IPS-11a (cell line): ENCODE data around the gene SHCBP1.
"Not testable (repeated sequence)": the region's sequence is repeated elsewhere in the genome, so short reads cannot be mapped to it uniquely, and the experiment has no call there.

Experiments used
- H3K4me3 ChIP-seq: one replicate; pipeline ENCODE4 v1.5.1; 2013; ENCODE audit warnings: low read depth, low read length, control low read depth

Gene SHCBP1

GRCh38 chr16:46618516-46618915 lies 2.7 kb downstream of the SHCBP1 start:
- H3K4me3 ChIP-seq: no peak overlapping the region

GRCh38 chr16:46614006-46614405 lies 7.2 kb downstream of the SHCBP1 start:
- H3K4me3 ChIP-seq: no peak overlapping the region

- H3K4me3 ChIP-seq: no peak overlapping the region
Measured at GRCh38 chr16:46613352-46613751, 7.8 kb downstream of the SHCBP1 start.

GRCh38 chr16:46612121-46612520 lies 9.1 kb downstream of the SHCBP1 start:
- H3K4me3 ChIP-seq: no peak overlapping the region

- no peak overlapping the region for H3K4me3 ChIP-seq
Measured at GRCh38 chr16:46607529-46607928, 13.7 kb downstream of the SHCBP1 start.

GRCh38 chr16:46606231-46606630 lies 14.9 kb downstream of the SHCBP1 start:
- no peak overlapping the region for H3K4me3 ChIP-seq

GRCh38 chr16:46591257-46591656 lies 29.9 kb downstream of the SHCBP1 start:
- H3K4me3 ChIP-seq: no peak overlapping the region

- H3K4me3 ChIP-seq: no peak overlapping the region
Measured at GRCh38 chr16:46586011-46586577, 35.1 kb downstream of the SHCBP1 start.

- no peak overlapping the region for H3K4me3 ChIP-seq
Measured at GRCh38 chr16:46583036-46583435, 38.1 kb downstream of the SHCBP1 start.

GRCh38 chr16:46582313-46582712 lies 38.9 kb downstream of the SHCBP1 start:
- no peak overlapping the region for H3K4me3 ChIP-seq

- no peak overlapping the region for H3K4me3 ChIP-seq
Measured at GRCh38 chr16:46577988-46578579, 43.1 kb downstream of the SHCBP1 start.

GRCh38 chr16:46573834-46574159 lies 47.4 kb downstream of the SHCBP1 start:
- H3K4me3 ChIP-seq: no peak overlapping the region

GRCh38 chr16:46573008-46573833 lies 48.0 kb downstream of the SHCBP1 start:
- no peak overlapping the region for H3K4me3 ChIP-seq

GRCh38 chr16:46569231-46569735 lies 51.9 kb downstream of the SHCBP1 start:
- no peak overlapping the region for H3K4me3 ChIP-seq

- no peak overlapping the region for H3K4me3 ChIP-seq
Measured at GRCh38 chr16:46568472-46569230, 52.5 kb downstream of the SHCBP1 start.

- no peak overlapping the region for H3K4me3 ChIP-seq
Measured at GRCh38 chr16:46562979-46563378, 58.2 kb downstream of the SHCBP1 start.

- no peak overlapping the region for H3K4me3 ChIP-seq
Measured at GRCh38 chr16:46558018-46558417, 63.2 kb downstream of the SHCBP1 start.

GRCh38 chr16:46555951-46556350 lies 65.2 kb downstream of the SHCBP1 start:
- no peak overlapping the region for H3K4me3 ChIP-seq

GRCh38 chr16:46554435-46554834 lies 66.7 kb downstream of the SHCBP1 start:
- H3K4me3 ChIP-seq: not testable (repeated sequence)

GRCh38 chr16:46549477-46549876 lies 71.7 kb downstream of the SHCBP1 start:
- no peak overlapping the region for H3K4me3 ChIP-seq
